Measurements from ENCODE around the gene RSRP1. TPM values are rescaled to one million over a fixed set of nuclear protein-coding genes. Genes with fewer than 3 reads are reported as not detected.
A peak's percentile ranks its signal among the peaks of the same experiment; 100 is the strongest.

The RSRP1 gene
- total RNA-seq, 1 experiment from 2014 or later = 82.9 TPM

DNA sequence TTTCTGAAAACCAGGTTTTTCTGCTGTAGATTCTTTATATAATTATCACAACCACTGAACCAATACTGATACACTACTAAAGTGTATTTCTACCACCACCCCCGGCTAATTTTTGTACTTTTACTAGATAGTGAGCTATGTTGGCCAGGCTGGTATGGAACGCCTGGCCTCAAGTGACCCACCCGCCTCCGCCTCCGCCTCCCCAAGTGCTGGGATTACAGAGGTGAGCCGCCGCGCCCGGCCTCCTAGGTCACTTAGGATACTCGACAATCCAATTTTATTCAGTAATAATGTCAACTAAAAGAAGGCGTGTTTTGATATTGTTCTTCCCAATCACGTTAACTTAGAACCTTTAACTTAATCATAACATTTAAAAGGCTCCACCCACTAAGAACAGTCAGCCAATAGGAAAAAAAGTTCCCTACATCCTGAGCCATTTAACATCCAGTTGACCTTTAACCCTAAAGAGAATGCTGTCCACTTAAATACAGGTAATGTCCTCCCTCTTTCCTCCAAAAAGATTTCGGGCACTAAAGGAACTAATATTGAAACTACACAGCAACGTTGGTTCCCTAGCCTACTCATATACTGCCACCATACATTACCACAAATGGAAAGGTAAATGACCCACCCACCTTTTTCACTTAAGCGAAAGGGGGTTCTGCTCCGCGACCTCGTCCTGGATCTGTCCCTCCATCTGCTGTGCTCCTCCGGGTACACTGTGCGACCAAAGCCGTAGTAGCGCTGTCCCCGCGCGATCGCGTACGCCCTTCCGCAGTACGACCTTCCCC is 1.2 kb downstream of the RSRP1 start:
- Histone ChIP-seq H3K4me2 (ENCODE audit: low read length) (peak overlapping the region; percentile 96), H3K4me1 (ENCODE audit: control insufficient read depth in 1 of 2, insufficient read depth in 2 of 2, low read length in 2 of 2) (peaks cover 13 to 20% of the 10 kb centered on the region in 2 experiments), H3K9me2 (ENCODE audit: insufficient read depth) (no peaks in the 10 kb centered on the region), H4K20me1 (ENCODE audit: insufficient read depth) (peaks cover 17% of the 10 kb centered on the region; the same call in 1 of the 2 replicates), H3K27me3 (ENCODE audit: insufficient read depth, low read length) (no peaks in the 10 kb centered on the region), H3K27ac (ENCODE audit: low read depth, low read length) (peak overlapping the region; percentile 97), H3K79me2 (ENCODE audit: insufficient read depth, low read length) (peaks cover 55% of the 10 kb centered on the region), H3K9ac (ENCODE audit: low read length) (peak overlapping the region; percentile 93), H3K36me3 (ENCODE audit: control insufficient read depth in 1 of 2, insufficient read depth in 2 of 2, low read length in 2 of 2) (peaks cover 18 to 34% of the 10 kb centered on the region in 2 experiments), H2AFZ (ENCODE audit: low read depth, low read length, poor library complexity, severe bottlenecking) (no peak overlapping the region), H3K4me3 (replicated peaks in 1 of 2; ENCODE audit: low read depth in 1 of 2, low read length in 2 of 2) (peak overlapping the region; percentile 93 to 98), H3K9me3 (ENCODE audit: control insufficient read depth in 1 of 2, insufficient read depth in 1 of 2, low read depth in 1 of 2, low read length in 2 of 2) (no peaks in the 10 kb centered on the region)
- TF ChIP-seq, protein P1, sequence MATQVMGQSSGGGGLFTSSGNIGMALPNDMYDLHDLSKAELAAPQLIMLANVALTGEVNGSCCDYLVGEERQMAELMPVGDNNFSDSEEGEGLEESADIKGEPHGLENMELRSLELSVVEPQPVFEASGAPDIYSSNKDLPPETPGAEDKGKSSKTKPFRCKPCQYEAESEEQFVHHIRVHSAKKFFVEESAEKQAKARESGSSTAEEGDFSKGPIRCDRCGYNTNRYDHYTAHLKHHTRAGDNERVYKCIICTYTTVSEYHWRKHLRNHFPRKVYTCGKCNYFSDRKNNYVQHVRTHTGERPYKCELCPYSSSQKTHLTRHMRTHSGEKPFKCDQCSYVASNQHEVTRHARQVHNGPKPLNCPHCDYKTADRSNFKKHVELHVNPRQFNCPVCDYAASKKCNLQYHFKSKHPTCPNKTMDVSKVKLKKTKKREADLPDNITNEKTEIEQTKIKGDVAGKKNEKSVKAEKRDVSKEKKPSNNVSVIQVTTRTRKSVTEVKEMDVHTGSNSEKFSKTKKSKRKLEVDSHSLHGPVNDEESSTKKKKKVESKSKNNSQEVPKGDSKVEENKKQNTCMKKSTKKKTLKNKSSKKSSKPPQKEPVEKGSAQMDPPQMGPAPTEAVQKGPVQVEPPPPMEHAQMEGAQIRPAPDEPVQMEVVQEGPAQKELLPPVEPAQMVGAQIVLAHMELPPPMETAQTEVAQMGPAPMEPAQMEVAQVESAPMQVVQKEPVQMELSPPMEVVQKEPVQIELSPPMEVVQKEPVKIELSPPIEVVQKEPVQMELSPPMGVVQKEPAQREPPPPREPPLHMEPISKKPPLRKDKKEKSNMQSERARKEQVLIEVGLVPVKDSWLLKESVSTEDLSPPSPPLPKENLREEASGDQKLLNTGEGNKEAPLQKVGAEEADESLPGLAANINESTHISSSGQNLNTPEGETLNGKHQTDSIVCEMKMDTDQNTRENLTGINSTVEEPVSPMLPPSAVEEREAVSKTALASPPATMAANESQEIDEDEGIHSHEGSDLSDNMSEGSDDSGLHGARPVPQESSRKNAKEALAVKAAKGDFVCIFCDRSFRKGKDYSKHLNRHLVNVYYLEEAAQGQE (IDR thresholded peaks at IDR 0.05; ENCODE audit: low read depth) = no peak
- TF ChIP-seq YY1 (IDR thresholded peaks at IDR 0.05; ENCODE audit: extremely low read depth, insufficient replicate concordance, low read depth, low read length) = no peak
- TF ChIP-seq POLR2A (IDR thresholded peaks at IDR 0.05; ENCODE audit: borderline replicate concordance, extremely low read depth, insufficient read depth, insufficient read length) = no peak
- CTCF ChIA-PET = no interaction called here
- no TSS peak for BruUV-seq (replicated peaks)
- ATAC-seq (peak; percentile 2; the same call in 1 of the 2 replicates), DNase-seq (ENCODE audit: low read depth, low spot score) (no peak)
- POLR2A ChIA-PET = interaction anchor here (2.1 kb wide), 1 partner anchor 13 kb away, joined by 8 read pairs; the partner anchor contains the start of gene SYF2
- intact Hi-C loops (cut with micrococcal nuclease) = loop anchor here (5.0 kb wide), 1 partner anchor 96 kb away; no protein-coding TSS in a partner anchor
- RAD21 ChIA-PET (ENCODE audit: low non-redundant PET in 1 of 2, low total read pairs in 2 of 2, uncharacterized antibody in 2 of 2, unreplicated experiment in 2 of 2) = no interaction called here
